PFSK-1 (cell line): ENCODE results near the gene IRF1.

Source experiments
- FOXP2 ChIP-seq: optimal IDR thresholded peaks from 2 replicates; pipeline ENCODE3; 2011; ENCODE audit warnings: borderline replicate concordance, control low read depth, inconsistent platforms; ENCODE audit not compliant: insufficient read depth; ENCODE audit errors: extremely low read length, extremely low read depth
- POLR2AphosphoS5 ChIP-seq: IDR thresholded peaks from 2 replicates; pipeline ENCODE4 v1.6.1; 2012; ENCODE audit warnings: low read depth, mild to moderate bottlenecking, control low read depth, low read length, moderate library complexity
- REST ChIP-seq, 2 experiments: IDR thresholded peaks; 2 replicates each; pipeline versions ENCODE4 v1.6.1 to v1.8.0; 2011 to 2012; ENCODE audit warnings: low read depth in 2 of 2, low read length in 2 of 2, control low read depth in 1 of 2, inconsistent platforms in 1 of 2, mild to moderate bottlenecking in 1 of 2, moderate library complexity in 1 of 2; ENCODE audit not compliant: insufficient read depth in 1 of 2
- SIN3A ChIP-seq: IDR thresholded peaks from 2 replicates; pipeline ENCODE4 v1.6.1; 2012; ENCODE audit warnings: mild to moderate bottlenecking, low read length, moderate library complexity, borderline replicate concordance; ENCODE audit not compliant: insufficient read depth
- TAF1 ChIP-seq: IDR thresholded peaks from 2 replicates; pipeline ENCODE4 v1.6.1; 2012; ENCODE audit warnings: low read length, control low read depth, borderline replicate concordance; ENCODE audit not compliant: insufficient read depth

IRF1 gene

GRCh38 chr5:132472431-132472830, 18.1 kb downstream of the IRF1 start:
- TF ChIP-seq FOXP2, result no peak
- no peak for TF ChIP-seq POLR2AphosphoS5
- no peak for TF ChIP-seq TAF1
- no peak for TF ChIP-seq SIN3A
- no peak for TF ChIP-seq REST (IDR thresholded peaks at IDR 0.05; ENCODE audit: insufficient read depth in 1 of 2, low read depth in 2 of 2, low read length in 2 of 2)

- no peak for TF ChIP-seq REST (IDR thresholded peaks at IDR 0.05; ENCODE audit: insufficient read depth in 1 of 2, low read depth in 2 of 2, low read length in 2 of 2)
- no peak for TF ChIP-seq TAF1
- no peak for TF ChIP-seq SIN3A
- TF ChIP-seq POLR2AphosphoS5, result no peak
- TF ChIP-seq FOXP2, result no peak
These were observed 18.6 kb downstream of the IRF1 start for GRCh38 chr5:132471944-132472343.

GRCh38 chr5:132471151-132471907, 19.2 kb downstream of the IRF1 start:
- no peak for TF ChIP-seq FOXP2

- TF ChIP-seq REST (IDR thresholded peaks at IDR 0.05; ENCODE audit: insufficient read depth in 1 of 2, low read depth in 2 of 2, low read length in 2 of 2) (no peak), POLR2AphosphoS5 (no peak), FOXP2 (no peak), SIN3A (no peak), TAF1 (no peak)
These were observed 20.0 kb downstream of the IRF1 start for GRCh38 chr5:132470596-132470995.

GRCh38 chr5:132470010-132470392, 20.6 kb downstream of the IRF1 start:
- TF ChIP-seq SIN3A (no peak), TAF1 (no peak), POLR2AphosphoS5 (no peak), REST (IDR thresholded peaks at IDR 0.05; ENCODE audit: insufficient read depth in 1 of 2, low read depth in 2 of 2, low read length in 2 of 2) (no peak), FOXP2 (no peak)
